Astrocyte of the cerebellum (primary cell): Measurements from ENCODE around the gene ITGA11.
A peak's percentile ranks its signal among the peaks of the same experiment; 100 is the strongest.

ENCODE experiments used
- DNase-seq: peaks from one replicate; pipeline ENCODE4 v3.0.0-alpha.2; 2011; ENCODE audit warnings: low read depth
- H3K4me3 ChIP-seq: 2 replicates; pipeline ENCODE4 v1.5.1; 2011; ENCODE audit warnings: mild to moderate bottlenecking, low read depth, low read length, moderate library complexity
- CTCF ChIP-seq: IDR thresholded peaks from 2 replicates; pipeline ENCODE4 v1.5.1; 2012; ENCODE audit warnings: low read length, low read depth, moderate library complexity, mild to moderate bottlenecking; ENCODE audit errors: missing control alignments
- in situ Hi-C: cut with HindIII; loops from 2 replicates; pipeline ENCODE4 v1.10.0; 2017; ENCODE audit warnings: low sequenced_read_pairs

Gene ITGA11

GRCh38 chr15:68408971-68409370, 23.0 kb downstream of the ITGA11 start:
- no peak for DNase-seq
- H3K4me3 ChIP-seq: no peak overlapping the region
- TF ChIP-seq CTCF: no peak
- in situ Hi-C loops: no loop called here

GRCh38 chr15:68407886-68408881, 23.8 kb downstream of the ITGA11 start:
- no peak overlapping the region for H3K4me3 ChIP-seq
- DNase-seq: no peak
- no peak for TF ChIP-seq CTCF
- in situ Hi-C loops: no loop called here

GRCh38 chr15:68407141-68407885, 24.6 kb downstream of the ITGA11 start:
- TF ChIP-seq CTCF: no peak
- peak; percentile 72 for DNase-seq
- H3K4me3 ChIP-seq: no peak overlapping the region
- in situ Hi-C loops: no loop called here

GRCh38 chr15:68405378-68406250, 26.3 kb downstream of the ITGA11 start:
- in situ Hi-C loops: no loop called here
- H3K4me3 ChIP-seq: no peak overlapping the region
- no peak for TF ChIP-seq CTCF
- no peak for DNase-seq

GRCh38 chr15:68404056-68404798, 27.7 kb downstream of the ITGA11 start:
- DNase-seq: no peak

More at GRCh38 chr15:68404056-68404798, 27.7 kb downstream of the ITGA11 start:
- H3K4me3 ChIP-seq: no peak overlapping the region
- in situ Hi-C loops: no loop called here
- no peak for TF ChIP-seq CTCF
